Left ventricle myocardium inferior (tissue), 1 donor: Measurements from ENCODE around the gene FBXO34. TPM values are rescaled to one million over a fixed set of nuclear protein-coding genes. Genes with fewer than 3 reads are reported as not detected.

ENCODE experiments used
- DNase-seq: peaks from one replicate; pipeline ENCODE4 v3.0.0-alpha.2; 2020
- H3K27ac ChIP-seq: fragments of 200-600 bp; replicated peaks from 2 replicates; pipeline ENCODE4 v1.8.0; 2021
- H3K27me3 ChIP-seq: fragments of 200-600 bp; 2 replicates; pipeline ENCODE4 v1.8.0; 2021; ENCODE audit warnings: low read depth
- H3K36me3 ChIP-seq: fragments of 200-600 bp; 2 replicates; pipeline ENCODE4 v1.8.0; 2021
- H3K4me1 ChIP-seq: fragments of 200-600 bp; 2 replicates; pipeline ENCODE4 v1.8.0; 2021
- H3K4me3 ChIP-seq: fragments of 200-600 bp; 2 replicates; pipeline ENCODE4 v1.8.0; 2021; ENCODE audit warnings: mild to moderate bottlenecking, moderate library complexity
- H3K9me3 ChIP-seq: fragments of 200-600 bp; replicated peaks from 2 replicates; pipeline ENCODE4 v1.8.0; 2021
- intact Hi-C: fragments of 100-400 bp; cut with micrococcal nuclease; formaldehyde crosslinking; loops from one replicate; pipeline ENCODE4 v1.11.0; 2022
- total RNA-seq: library from RNA; stranded (reverse); fragmentation: NEBNext Ultra II Directional; extraction: Animal tissue kit (Norgen Biotek cat#: 25700); gene quantifications from one replicate; pipeline ENCODE4 v1.2.1, GENCODE V29; 2021
- TF ChIP-seq, protein P1 (sequence below): fragments of 200-600 bp; IDR thresholded peaks from 2 replicates; pipeline ENCODE4 v1.8.0; 2021; ENCODE audit warnings: antibody characterized with exemption, mild to moderate bottlenecking, borderline replicate concordance
- donor health status: DM: no; HTN: yes; CAD: no; lungs with severe emphysema.

Gene FBXO34
- total RNA-seq, 1 donor from 2014 or later, result 22.4 TPM

DNA sequence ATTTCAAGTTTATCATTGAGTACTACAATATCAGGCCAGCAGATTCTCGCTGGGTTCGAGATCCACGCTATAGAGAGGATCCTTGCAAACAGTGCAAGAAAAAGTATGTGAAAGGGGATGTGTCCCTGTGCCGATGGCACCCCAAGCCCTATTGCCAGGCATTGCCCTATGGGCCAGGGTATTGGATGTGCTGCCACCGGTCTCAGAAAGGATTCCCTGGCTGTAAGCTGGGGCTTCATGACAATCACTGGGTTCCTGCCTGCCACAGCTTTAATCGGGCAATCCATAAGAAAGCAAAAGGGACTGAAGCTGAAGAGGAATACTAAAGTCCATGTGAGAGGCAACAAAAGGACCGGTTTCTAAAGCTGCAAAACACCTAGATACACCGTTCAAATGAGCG, 81.0 kb downstream of the FBXO34 start:
- Histone ChIP-seq H3K4me1 (peaks cover 39% of the 10 kb centered on the region), H3K4me3 (no peak overlapping the region), H3K27me3 (no peaks in the 10 kb centered on the region), H3K36me3 (peaks cover 37% of the 10 kb centered on the region), H3K9me3 (no peaks in the 10 kb centered on the region), H3K27ac (no peak overlapping the region)
- TF ChIP-seq, protein P1, sequence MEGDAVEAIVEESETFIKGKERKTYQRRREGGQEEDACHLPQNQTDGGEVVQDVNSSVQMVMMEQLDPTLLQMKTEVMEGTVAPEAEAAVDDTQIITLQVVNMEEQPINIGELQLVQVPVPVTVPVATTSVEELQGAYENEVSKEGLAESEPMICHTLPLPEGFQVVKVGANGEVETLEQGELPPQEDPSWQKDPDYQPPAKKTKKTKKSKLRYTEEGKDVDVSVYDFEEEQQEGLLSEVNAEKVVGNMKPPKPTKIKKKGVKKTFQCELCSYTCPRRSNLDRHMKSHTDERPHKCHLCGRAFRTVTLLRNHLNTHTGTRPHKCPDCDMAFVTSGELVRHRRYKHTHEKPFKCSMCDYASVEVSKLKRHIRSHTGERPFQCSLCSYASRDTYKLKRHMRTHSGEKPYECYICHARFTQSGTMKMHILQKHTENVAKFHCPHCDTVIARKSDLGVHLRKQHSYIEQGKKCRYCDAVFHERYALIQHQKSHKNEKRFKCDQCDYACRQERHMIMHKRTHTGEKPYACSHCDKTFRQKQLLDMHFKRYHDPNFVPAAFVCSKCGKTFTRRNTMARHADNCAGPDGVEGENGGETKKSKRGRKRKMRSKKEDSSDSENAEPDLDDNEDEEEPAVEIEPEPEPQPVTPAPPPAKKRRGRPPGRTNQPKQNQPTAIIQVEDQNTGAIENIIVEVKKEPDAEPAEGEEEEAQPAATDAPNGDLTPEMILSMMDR, result no peak
- no peak for DNase-seq
- intact Hi-C loops, result no loop called here

DNA sequence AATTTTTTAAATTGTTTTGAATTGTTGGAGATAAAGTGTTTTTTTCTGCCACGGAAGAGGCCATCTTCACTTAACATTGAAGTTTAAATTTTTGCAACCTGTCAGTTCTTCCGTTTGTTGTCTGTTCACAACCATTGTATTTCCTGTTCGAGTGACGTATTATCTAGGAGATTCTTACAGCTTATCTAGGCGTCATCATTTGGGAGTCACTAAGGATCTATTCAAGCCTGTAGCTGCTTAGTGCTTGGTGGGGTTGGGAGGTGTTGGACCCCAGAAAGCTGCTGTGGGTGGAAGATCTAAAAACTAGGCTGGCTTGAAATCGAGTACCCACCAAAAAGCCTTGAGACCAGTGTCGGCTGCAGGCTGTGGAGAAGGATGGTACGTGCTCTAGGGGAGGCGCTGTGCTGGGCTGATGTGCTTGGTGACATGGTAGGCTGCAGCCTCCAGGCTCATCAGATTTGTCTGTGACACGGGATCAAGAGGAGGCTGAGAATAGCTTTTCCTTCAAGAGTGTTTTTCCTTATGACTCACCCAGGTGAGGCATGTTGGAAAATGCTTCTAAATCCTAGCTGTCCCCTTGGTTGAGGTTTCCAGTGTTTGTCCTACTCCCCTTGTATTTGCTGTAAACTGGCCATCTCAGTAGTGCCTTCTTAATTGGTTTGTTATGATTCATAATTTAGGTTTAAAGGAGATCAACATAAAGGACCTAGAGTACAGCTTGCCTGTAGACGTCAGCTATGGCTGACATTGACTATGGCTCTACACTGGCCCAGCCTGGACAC, 82.7 kb downstream of the FBXO34 start:
- Histone ChIP-seq H3K4me1 (peaks cover 27% of the 10 kb centered on the region), H3K9me3 (no peaks in the 10 kb centered on the region), H3K4me3 (no peak overlapping the region), H3K27me3 (no peaks in the 10 kb centered on the region), H3K36me3 (peaks cover 37% of the 10 kb centered on the region), H3K27ac (no peak overlapping the region)
- TF ChIP-seq, protein P1, result no peak
- intact Hi-C loops, result no loop called here
- DNase-seq, result no peak

DNA sequence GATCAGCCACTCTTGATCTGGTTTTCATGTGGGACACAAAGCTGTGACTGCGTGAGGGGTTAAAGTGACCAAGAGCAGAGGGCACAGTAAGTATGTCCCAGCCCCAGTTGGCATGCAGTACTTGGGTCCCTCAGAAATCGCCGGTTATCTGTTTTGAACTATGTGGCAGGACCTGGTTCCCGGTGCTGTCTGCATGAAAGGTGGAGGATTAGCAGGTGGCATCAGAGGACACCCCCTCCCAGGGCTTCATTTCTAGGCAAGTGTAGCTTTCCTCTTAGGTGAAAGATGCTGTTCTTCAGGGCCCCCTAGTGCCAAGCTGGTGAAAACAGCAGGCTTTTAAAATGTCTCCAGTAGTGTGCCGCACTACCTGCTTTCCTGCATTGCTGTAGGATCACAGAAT, 83.3 kb downstream of the FBXO34 start:
- H3K4me3 ChIP-seq, result no peak overlapping the region
- TF ChIP-seq, protein P1, result peak; percentile 72
- no peaks in the 10 kb centered on the region for H3K9me3 ChIP-seq
- H3K4me1 ChIP-seq, result peaks cover 27% of the 10 kb centered on the region
- no peaks in the 10 kb centered on the region for H3K27me3 ChIP-seq
- peak; percentile 20 for DNase-seq
- peaks cover 37% of the 10 kb centered on the region for H3K36me3 ChIP-seq
- intact Hi-C loops, result no loop called here
- no peak overlapping the region for H3K27ac ChIP-seq

DNA sequence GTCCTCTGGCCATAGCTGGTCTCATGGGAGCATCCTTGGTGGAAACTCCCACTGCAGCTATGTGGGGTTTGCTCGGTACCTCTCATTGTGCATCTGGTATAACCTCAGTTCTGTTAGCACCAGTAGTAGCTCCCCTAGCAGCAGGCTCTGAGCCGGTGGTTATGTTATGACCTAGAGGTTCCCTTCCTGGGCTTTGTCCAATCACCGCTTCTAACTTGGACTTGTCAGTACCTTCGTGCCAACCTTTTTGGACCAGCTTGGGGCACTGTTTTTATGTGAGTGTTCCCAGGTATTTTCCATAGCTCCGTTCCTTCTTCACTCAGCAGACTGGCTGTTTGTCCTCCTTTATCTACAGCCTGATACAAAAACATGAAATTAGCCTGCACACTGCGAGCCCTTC, 84.7 kb downstream of the FBXO34 start:
- Histone ChIP-seq H3K4me3 (no peak overlapping the region), H3K27ac (no peak overlapping the region), H3K9me3 (no peaks in the 10 kb centered on the region), H3K27me3 (no peaks in the 10 kb centered on the region), H3K36me3 (peaks cover 28% of the 10 kb centered on the region), H3K4me1 (peaks cover 27% of the 10 kb centered on the region)
- DNase-seq, result no peak
- intact Hi-C loops, result loop anchor here (5.0 kb wide), 1 partner anchor 139 kb away; no protein-coding TSS in a partner anchor
- TF ChIP-seq, protein P1, result no peak

DNA sequence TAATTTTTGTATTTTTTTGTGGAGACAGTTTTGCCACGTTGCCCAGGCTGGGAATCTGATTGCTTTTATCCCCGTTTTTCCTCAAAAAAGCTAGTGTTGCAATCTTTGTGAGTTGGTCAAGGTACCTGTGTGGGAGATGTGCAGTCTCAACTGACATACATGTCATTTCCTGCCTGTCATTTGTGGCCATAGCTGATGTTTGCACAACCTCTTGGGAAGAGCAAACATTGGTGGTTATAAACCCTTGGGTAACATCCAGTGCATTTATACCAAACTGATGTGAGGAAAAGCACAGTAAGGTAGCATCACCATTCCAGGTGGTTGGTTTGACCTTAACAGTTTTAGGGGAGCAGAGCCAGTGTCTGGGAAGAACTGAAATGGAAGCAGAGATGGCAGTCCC, 85.7 kb downstream of the FBXO34 start:
- peaks cover 20% of the 10 kb centered on the region for H3K36me3 ChIP-seq

More for the DNA sequence above, 85.7 kb downstream of the FBXO34 start:
- H3K27ac ChIP-seq, result no peak overlapping the region
- no peak overlapping the region for H3K4me3 ChIP-seq
- intact Hi-C loops, result loop anchor here (5.0 kb wide), 1 partner anchor 140 kb away; no protein-coding TSS in a partner anchor
- TF ChIP-seq, protein P1, result no peak
- no peak for DNase-seq
- no peaks in the 10 kb centered on the region for H3K9me3 ChIP-seq
- peaks cover 27% of the 10 kb centered on the region for H3K4me1 ChIP-seq
- no peaks in the 10 kb centered on the region for H3K27me3 ChIP-seq
